Measurements from ENCODE around the gene NDUFB8. TPM values are rescaled to one million over a fixed set of nuclear protein-coding genes. Genes with fewer than 3 reads are reported as not detected.

The NDUFB8 gene
- total and polyA plus RNA-seq, 2 of the 4 experiments (the other 2 are of a cell fraction) = 99.1 to 265 TPM

- H2AK5ac ChIP-seq (ENCODE audit: low read depth, low read length) = no peak overlapping the region
- H3K4ac ChIP-seq (ENCODE audit: low read depth, low read length) = no peak overlapping the region
- no peak overlapping the region for H3K4me3 ChIP-seq (ENCODE audit: insufficient read depth, low read depth, low read length)
- ATAC-seq (ENCODE audit: low read depth) (no peak), DNase-seq (no peak)
- no peak overlapping the region for H2BK120ac ChIP-seq (ENCODE audit: low read depth, low read length)
- no peaks in the 10 kb centered on the region for H3K9me3 ChIP-seq (ENCODE audit: control insufficient read depth, insufficient read depth, low read length)
- in situ Hi-C loops (cut with MboI; ENCODE audit: low sequenced_read_pairs) = loop anchor here (5.0 kb wide), 2 partner anchors 77 to 167 kb away; no protein-coding TSS in a partner anchor
- no peaks in the 10 kb centered on the region for H3K79me1 ChIP-seq (ENCODE audit: low read depth in 1 of 2, low read length in 2 of 2)
- BruUV-seq (replicated peaks) = no TSS peak
- CTCF ChIA-PET = interaction anchor here (0.7 to 2.3 kb wide), 12 partner anchors 10 to 663 kb away, joined by 3 to 25 read pairs (median 4); partner anchors contain the start of genes SCD and SEC31B
- H3K23ac ChIP-seq (ENCODE audit: low read depth, low read length) = no peak overlapping the region
- H2BK5ac ChIP-seq (ENCODE audit: low read depth, low read length, poor library complexity, severe bottlenecking) = no peak overlapping the region
- no peak overlapping the region for H4K91ac ChIP-seq (ENCODE audit: insufficient read depth, low read depth, low read length)
- H3K56ac ChIP-seq (ENCODE audit: extremely low read depth, insufficient read depth, low read length) = no peak overlapping the region
- no peak overlapping the region for H2AK9ac ChIP-seq (replicated peaks; ENCODE audit: low read depth, low read length, poor library complexity)
- H3K36me3 ChIP-seq (ENCODE audit: control insufficient read depth, insufficient read depth, low read length) = peaks cover 10% of the 10 kb centered on the region
- H3K9ac ChIP-seq (ENCODE audit: low read depth, low read length) = no peak overlapping the region
- H3K18ac ChIP-seq (ENCODE audit: low read depth, low read length) = no peak overlapping the region
- TF ChIP-seq USF2 (IDR thresholded peaks at IDR 0.05; ENCODE audit: low read depth, low read length) (no peak), RCOR1 (IDR thresholded peaks at IDR 0.05; ENCODE audit: insufficient replicate concordance, low read length) (no peak), CEBPB (IDR thresholded peaks at IDR 0.05; ENCODE audit: low read depth, low read length) (no peak), MAFK (IDR thresholded peaks at IDR 0.05; ENCODE audit: low read depth, low read length) (no peak), MXI1 (IDR thresholded peaks at IDR 0.05; ENCODE audit: borderline replicate concordance, low read depth, low read length) (no peak), POLR2A (IDR thresholded peaks at IDR 0.05; ENCODE audit: low read depth, low read length) (no peak), BHLHE40 (IDR thresholded peaks at IDR 0.05; ENCODE audit: low read depth, low read length) (no peak), ELK1 (IDR thresholded peaks at IDR 0.05; ENCODE audit: borderline replicate concordance, low read depth, low read length) (no peak), MAZ (IDR thresholded peaks at IDR 0.05; ENCODE audit: borderline replicate concordance, low read depth, low read length) (no peak), NFE2L2 (IDR thresholded peaks at IDR 0.05; ENCODE audit: low read depth, low read length) (no peak)
- no peak overlapping the region for H3K27ac ChIP-seq (ENCODE audit: insufficient read depth, low read length)
- no peak overlapping the region for H3K14ac ChIP-seq (replicated peaks; ENCODE audit: low read depth, low read length)
- H3K9me1 ChIP-seq (ENCODE audit: insufficient read depth, low read length) = peaks cover 3% of the 10 kb centered on the region; the same call in 1 of the 2 replicates
- intact Hi-C loops (cut with micrococcal nuclease) = loop anchor here (10.0 kb wide), 1 partner anchor 205 kb away; no protein-coding TSS in a partner anchor
- no peaks in the 10 kb centered on the region for H3K27me3 ChIP-seq (ENCODE audit: control insufficient read depth, insufficient read depth, low read length)
- H4K8ac ChIP-seq (ENCODE audit: low read depth in 2 of 2, low read length in 2 of 2) = no peak overlapping the region
- POLR2A ChIA-PET (ENCODE audit: unreplicated experiment) = interaction anchor here (0.5 kb wide), 1 partner anchor 11 kb away, joined by 6 read pairs; no protein-coding TSS in a partner anchor
- H3K4me1 ChIP-seq (ENCODE audit: control insufficient read depth, insufficient read depth, low read length) = no peaks in the 10 kb centered on the region; the same call in 1 of the 2 replicates
- H4K20me1 ChIP-seq (ENCODE audit: insufficient read depth, low read length) = no peaks in the 10 kb centered on the region
- dilution Hi-C loops (cut with HindIII; ENCODE audit: low sequenced_read_pairs, unreplicated experiment) = no loop called here
- H2BK20ac ChIP-seq (ENCODE audit: low read depth, low read length) = no peak overlapping the region; the same call in 1 of the 2 replicates
- WGBS, 2 experiments (ENCODE audit: extremely low coverage in 2 of 2, insufficient read length in 1 of 2) = no CpG with 5 or more reads among the region's 8 CpGs
- no peak overlapping the region for H4K5ac ChIP-seq (ENCODE audit: low read depth, low read length)
- no peak overlapping the region for H2AFZ ChIP-seq (replicated peaks; ENCODE audit: low read length, poor library complexity)
- H2BK15ac ChIP-seq (ENCODE audit: low read depth, low read length) = no peak overlapping the region
- H3K4me2 ChIP-seq (ENCODE audit: low read depth, low read length) = no peak overlapping the region
Observed at GRCh38 chr10:100509241-100509840, 20.3 kb downstream of the NDUFB8 start.

All from IMR-90 (cell line).